Neutrophil (primary cell): Measurements from ENCODE around the gene CYP2F1.
"Not testable (repeated sequence)": the region's sequence is repeated elsewhere in the genome, so short reads cannot be mapped to it uniquely, and the experiment has no call there.

Experiments used
- H3K27ac ChIP-seq: fragments of 200-600 bp; sonication (generic); 2 replicates; pipeline ENCODE4 v1.5.1; 2016; ENCODE audit warnings: mild to moderate bottlenecking, moderate library complexity
- H3K27me3 ChIP-seq: fragments of 200-600 bp; sonication (generic); 2 replicates; pipeline ENCODE4 v1.6.0; 2016; ENCODE audit warnings: mild to moderate bottlenecking
- H3K36me3 ChIP-seq: fragments of 200-600 bp; sonication (generic); 2 replicates; pipeline ENCODE4 v1.5.1; 2017
- H3K4me1 ChIP-seq, 2 experiments: fragments of 200-600 bp in 1 of 2; sonication (generic) in 1 of 2; 1 replicate in 1 of 2; 2 replicates in 1 of 2; pipeline versions ENCODE4 v1.5.1 to v1.6.1; 2013 to 2016; ENCODE audit warnings: low read depth in 1 of 2, low read length in 1 of 2, mild to moderate bottlenecking in 1 of 2, moderate library complexity in 1 of 2; ENCODE audit not compliant: control insufficient read depth in 1 of 2, insufficient read depth in 1 of 2
- H3K4me3 ChIP-seq, 2 experiments: fragments of 200-600 bp in 1 of 2; sonication (generic) in 1 of 2; 1 replicate in 1 of 2; 2 replicates in 1 of 2; pipeline ENCODE4 v1.5.1; 2013 to 2016; ENCODE audit warnings: low read depth in 1 of 2, low read length in 1 of 2, mild to moderate bottlenecking in 1 of 2, moderate library complexity in 1 of 2
- H3K9me3 ChIP-seq: fragments of 200-600 bp; sonication (generic); 2 replicates; pipeline ENCODE4 v1.5.1; 2016
- TF ChIP-seq, protein P1 (sequence below): fragments of 200-600 bp; sonication (generic); IDR thresholded peaks from 2 replicates; pipeline ENCODE4 v1.5.1; 2016; ENCODE audit warnings: antibody characterized with exemption

CYP2F1 gene

GRCh38 chr19:41106177-41106576 lies 8.1 kb upstream of the CYP2F1 start:
- Histone ChIP-seq H3K4me3 (no peak overlapping the region), H3K9me3 (peaks cover 4% of the 10 kb centered on the region), H3K36me3 (no peaks in the 10 kb centered on the region), H3K4me1 (no peaks in the 10 kb centered on the region), H3K27me3 (no peaks in the 10 kb centered on the region), H3K27ac (no peak overlapping the region)
- TF ChIP-seq, protein P1, sequence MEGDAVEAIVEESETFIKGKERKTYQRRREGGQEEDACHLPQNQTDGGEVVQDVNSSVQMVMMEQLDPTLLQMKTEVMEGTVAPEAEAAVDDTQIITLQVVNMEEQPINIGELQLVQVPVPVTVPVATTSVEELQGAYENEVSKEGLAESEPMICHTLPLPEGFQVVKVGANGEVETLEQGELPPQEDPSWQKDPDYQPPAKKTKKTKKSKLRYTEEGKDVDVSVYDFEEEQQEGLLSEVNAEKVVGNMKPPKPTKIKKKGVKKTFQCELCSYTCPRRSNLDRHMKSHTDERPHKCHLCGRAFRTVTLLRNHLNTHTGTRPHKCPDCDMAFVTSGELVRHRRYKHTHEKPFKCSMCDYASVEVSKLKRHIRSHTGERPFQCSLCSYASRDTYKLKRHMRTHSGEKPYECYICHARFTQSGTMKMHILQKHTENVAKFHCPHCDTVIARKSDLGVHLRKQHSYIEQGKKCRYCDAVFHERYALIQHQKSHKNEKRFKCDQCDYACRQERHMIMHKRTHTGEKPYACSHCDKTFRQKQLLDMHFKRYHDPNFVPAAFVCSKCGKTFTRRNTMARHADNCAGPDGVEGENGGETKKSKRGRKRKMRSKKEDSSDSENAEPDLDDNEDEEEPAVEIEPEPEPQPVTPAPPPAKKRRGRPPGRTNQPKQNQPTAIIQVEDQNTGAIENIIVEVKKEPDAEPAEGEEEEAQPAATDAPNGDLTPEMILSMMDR, result no peak

DNA sequence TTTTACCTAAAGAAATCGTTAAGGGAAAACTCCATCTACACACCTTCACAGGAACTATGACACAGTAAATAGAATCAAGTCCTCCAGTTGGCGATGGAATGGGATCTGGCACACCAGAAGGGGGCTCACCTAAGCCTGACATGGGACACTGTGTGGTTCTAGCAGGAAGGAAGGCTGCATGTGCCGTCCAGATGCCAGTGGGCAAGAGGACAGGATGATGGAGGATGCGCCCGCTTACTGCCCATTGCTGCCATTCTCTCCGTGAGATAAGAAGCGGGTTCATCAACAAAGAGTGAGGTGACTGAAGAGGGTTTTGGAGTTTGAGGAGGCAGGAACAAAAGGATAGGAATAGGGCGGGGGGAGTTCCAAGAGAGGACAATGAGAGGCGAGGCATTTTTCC lies 2.9 kb upstream of the CYP2F1 start:
- Histone ChIP-seq H3K27ac (no peak overlapping the region), H3K9me3 (no peaks in the 10 kb centered on the region), H3K36me3 (no peaks in the 10 kb centered on the region), H3K4me3 (no peak overlapping the region), H3K4me1 (no peaks in the 10 kb centered on the region), H3K27me3 (no peaks in the 10 kb centered on the region)
- TF ChIP-seq, protein P1, result no peak

DNA sequence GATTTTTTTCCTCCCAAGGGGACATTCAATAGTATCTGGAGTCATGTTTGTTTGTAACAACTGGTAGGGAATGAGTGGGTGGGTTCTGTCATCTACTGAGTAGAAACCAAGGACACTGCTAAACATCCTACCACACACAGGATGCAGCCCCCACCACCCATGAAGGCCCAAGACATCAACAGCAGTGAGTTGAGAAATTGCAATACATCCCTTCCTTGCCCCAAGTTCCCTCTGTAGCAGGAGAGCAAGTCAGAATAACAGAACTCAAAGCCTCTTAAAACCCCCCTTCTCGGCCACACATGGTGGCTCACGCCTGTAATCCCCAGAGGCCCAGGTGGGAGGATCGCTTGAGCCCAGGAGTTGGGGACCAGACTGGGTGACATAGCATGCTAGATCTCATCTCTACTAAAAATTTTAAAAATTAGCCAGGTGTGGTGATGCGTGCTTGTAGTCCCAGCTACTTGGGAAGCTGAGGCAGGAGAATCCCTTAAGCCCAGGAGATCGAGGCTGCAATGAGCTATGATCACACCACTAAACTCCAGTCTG lies 2.4 kb upstream of the CYP2F1 start:
- Histone ChIP-seq H3K36me3 (no peaks in the 10 kb centered on the region), H3K9me3 (no peaks in the 10 kb centered on the region)

DNA sequence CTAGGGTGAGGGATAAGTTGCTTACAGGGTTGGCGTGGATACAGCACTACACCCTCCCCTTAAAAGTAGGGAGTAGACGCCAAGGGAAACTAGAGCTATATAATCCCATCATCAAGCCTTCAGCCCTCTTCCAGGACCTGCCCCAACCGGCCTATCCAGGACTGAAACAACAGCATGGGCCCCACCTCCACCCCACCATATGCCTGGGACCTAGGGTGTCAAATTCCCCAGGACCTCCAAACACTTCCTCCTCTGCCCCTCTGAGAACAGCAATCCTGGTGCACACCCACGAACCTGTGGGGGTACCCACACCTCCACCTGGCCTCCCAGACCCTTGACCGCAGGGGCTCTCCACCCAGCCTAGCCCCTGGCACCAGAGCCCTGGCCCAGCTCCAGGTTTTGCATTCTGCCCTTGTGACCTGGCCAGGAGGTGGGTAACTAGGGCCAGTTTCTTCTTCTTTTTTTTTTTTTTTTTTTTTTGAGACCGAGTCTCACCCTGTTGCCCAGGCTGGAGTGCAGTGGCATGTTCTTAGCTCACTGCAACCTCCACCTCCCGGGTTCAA lies 1.4 kb upstream of the CYP2F1 start:
- Histone ChIP-seq H3K27ac (no peak overlapping the region), H3K4me3 (no peak overlapping the region), H3K4me1 (no peaks in the 10 kb centered on the region), H3K27me3 (no peaks in the 10 kb centered on the region), H3K9me3 (no peaks in the 10 kb centered on the region), H3K36me3 (no peaks in the 10 kb centered on the region)
- TF ChIP-seq, protein P1, result no peak

More for the DNA sequence above, 2.4 kb upstream of the CYP2F1 start:
- TF ChIP-seq, protein P1, result no peak
- H3K27me3 ChIP-seq, result no peaks in the 10 kb centered on the region
- no peak overlapping the region for H3K27ac ChIP-seq
- no peak overlapping the region for H3K4me3 ChIP-seq
- H3K4me1 ChIP-seq, result no peaks in the 10 kb centered on the region

GRCh38 chr19:41116261-41116660 lies 2.0 kb downstream of the CYP2F1 start:
- TF ChIP-seq, protein P1, result no peak
- no peaks in the 10 kb centered on the region for H3K36me3 ChIP-seq

DNA sequence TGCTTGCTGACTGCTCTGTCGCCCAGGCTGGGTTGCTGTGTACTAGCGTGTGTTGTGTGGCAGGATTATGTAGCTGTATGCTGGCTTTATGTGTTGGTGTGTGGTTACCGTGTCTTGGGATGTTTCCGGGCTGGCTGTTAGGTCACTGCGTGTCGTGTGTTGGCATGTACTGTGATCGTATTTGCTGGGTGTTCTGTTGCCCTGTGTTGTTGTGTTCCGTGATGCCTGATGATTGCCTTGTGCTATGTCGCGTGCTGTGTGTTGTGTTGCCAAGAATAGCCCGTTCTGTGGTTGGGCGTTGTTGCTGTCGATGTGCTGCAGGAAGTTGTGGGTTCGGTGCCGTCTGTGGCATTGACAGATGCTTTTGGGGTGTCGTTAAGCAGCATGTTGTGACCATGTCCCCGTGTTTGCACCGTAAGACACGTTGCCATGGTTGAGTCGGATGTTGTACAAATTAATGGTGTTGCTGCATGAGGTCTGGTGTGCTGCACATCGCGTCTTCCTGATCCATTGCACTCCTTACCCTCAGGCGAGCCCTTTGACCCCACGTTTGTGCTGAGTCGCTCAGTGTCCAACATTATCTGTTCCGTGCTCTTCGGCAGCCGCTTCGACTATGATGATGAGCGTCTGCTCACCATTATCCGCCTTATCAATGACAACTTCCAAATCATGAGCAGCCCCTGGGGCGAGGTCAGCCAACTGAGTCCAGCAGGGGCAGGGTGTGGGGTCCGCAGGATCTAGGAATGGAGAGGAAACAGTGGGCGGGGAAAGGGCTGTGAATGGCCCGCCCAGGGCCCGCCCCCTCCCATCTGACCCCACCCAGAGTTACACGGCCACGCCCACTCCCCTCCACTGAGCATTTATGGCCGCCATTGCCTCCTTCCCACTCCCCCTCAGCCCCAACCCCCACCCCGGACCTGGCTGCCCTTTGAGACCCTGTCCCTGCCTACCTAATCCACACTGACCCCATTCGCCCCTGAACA lies 7.0 kb downstream of the CYP2F1 start:
- H3K9me3 ChIP-seq, H3K27ac ChIP-seq: not testable (repeated sequence)

More at GRCh38 chr19:41116261-41116660, 2.0 kb downstream of the CYP2F1 start:
- no peaks in the 10 kb centered on the region for H3K4me1 ChIP-seq
- H3K27me3 ChIP-seq, result peaks cover 6% of the 10 kb centered on the region
- no peaks in the 10 kb centered on the region for H3K9me3 ChIP-seq
- no peak overlapping the region for H3K4me3 ChIP-seq
- H3K27ac ChIP-seq, result no peak overlapping the region

GRCh38 chr19:41122846-41123245 lies 8.6 kb downstream of the CYP2F1 start:
- H3K27me3 ChIP-seq, result peaks cover 14% of the 10 kb centered on the region
- not testable (repeated sequence) for H3K4me1 ChIP-seq, H3K9me3 ChIP-seq, H3K4me3 ChIP-seq, H3K36me3 ChIP-seq, H3K27ac ChIP-seq

More for the DNA sequence above, 7.0 kb downstream of the CYP2F1 start:
- not testable (repeated sequence) for H3K4me1 ChIP-seq, H3K4me3 ChIP-seq, H3K36me3 ChIP-seq, H3K27me3 ChIP-seq
